Upper lobe of left lung (tissue), 4 donors: ENCODE results near the gene RAD51AP2.

Experiments
- CTCF ChIP-seq, 6 experiments: fragments of 450-650 bp in 4 of 6; fragments of 200-600 bp in 2 of 6; sonication (generic) in 2 of 6; IDR thresholded peaks; one replicate each; pipeline ENCODE4 v1.5.1; 2016 to 2019; ENCODE audit warnings: antibody characterized with exemption in 6 of 6
- EP300 ChIP-seq, 4 donors: sonication (generic); formaldehyde crosslinking; IDR thresholded peaks; one replicate each; pipeline ENCODE4 v1.5.1; 2017; ENCODE audit warnings: antibody characterized with exemption in 4 of 4, control low read depth in 2 of 4
- POLR2A ChIP-seq, 4 donors: fragments of 450-650 bp; IDR thresholded peaks; one replicate each; pipeline ENCODE4 v1.5.1; 2016 to 2017; ENCODE audit warnings: antibody characterized with exemption in 4 of 4, mild to moderate bottlenecking in 2 of 4
- POLR2AphosphoS5 ChIP-seq, 2 donors: sonication (generic); formaldehyde crosslinking; IDR thresholded peaks; one replicate each; pipeline ENCODE4 v1.5.1; 2017; ENCODE audit warnings: antibody characterized with exemption in 2 of 2

- TF ChIP-seq EP300 (IDR thresholded peaks at IDR 0.05), result no peak
- no peak for TF ChIP-seq POLR2A (IDR thresholded peaks at IDR 0.05)
- no peak for TF ChIP-seq CTCF (IDR thresholded peaks at IDR 0.05)
- TF ChIP-seq POLR2AphosphoS5 (IDR thresholded peaks at IDR 0.05), result no peak
Measured at GRCh38 chr2:17519486-17519885, 1.2 kb upstream of the RAD51AP2 start.
